NCI-H345 treated with DMSO at 0.1 percent for 48 hours (cell line): Measurements from ENCODE around the gene MAVS.
"Not testable (repeated sequence)": the region's sequence is repeated elsewhere in the genome, so short reads cannot be mapped to it uniquely, and the experiment has no call there.

Source experiments
- DNase-seq: peaks from one replicate; lab custom pipeline; 2025; ENCODE audit not compliant: unreplicated experiment; lab: John Stamatoyannopoulos, UW

The MAVS gene

DNA sequence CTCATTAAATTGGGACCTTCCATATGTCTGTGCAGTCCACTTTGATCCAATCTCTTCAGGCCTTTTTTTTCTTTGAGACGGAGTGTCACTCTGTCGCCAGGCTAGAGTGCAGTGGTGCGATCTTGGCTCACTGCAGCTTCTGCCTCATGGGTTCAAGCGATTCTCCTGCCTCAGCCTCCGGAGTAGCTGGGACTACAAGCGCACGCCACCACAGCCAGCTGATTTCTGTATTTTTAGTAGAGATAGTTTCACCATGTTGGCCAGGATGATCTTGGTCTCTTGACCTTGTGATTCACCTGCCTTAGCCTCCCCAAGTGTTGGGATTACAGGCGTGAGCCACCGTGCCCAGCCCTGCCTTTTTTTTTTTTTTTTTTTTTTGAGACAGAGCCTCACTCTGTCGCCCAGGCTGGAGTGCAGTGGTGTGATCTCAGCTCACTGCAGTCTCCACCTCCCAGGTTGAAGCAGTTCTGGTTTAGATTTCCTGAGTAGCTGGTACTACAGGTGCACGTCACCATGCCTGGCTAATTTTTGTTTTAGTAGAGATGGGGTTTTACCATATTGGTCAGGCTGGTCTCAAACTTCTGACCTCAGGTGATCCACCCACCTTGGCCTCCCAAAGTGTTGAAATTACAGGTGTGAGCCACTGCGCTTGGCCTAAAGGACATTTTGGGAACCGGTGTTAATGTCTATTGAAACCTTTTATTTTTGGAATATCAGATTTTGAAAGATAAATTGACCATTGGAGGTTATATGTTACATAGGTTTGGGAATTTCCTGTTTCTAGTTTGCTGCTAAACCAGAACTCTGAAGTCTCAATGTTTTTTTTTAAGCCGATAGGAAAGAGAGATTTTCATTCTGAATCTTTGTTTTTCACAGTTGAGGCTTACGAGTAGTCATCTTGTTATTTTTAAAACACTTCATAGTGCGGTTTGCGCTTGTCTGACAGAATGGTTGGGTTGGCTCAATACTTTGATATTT is 60.4 kb downstream of the MAVS start:
- not testable (repeated sequence) for DNase-seq

DNA sequence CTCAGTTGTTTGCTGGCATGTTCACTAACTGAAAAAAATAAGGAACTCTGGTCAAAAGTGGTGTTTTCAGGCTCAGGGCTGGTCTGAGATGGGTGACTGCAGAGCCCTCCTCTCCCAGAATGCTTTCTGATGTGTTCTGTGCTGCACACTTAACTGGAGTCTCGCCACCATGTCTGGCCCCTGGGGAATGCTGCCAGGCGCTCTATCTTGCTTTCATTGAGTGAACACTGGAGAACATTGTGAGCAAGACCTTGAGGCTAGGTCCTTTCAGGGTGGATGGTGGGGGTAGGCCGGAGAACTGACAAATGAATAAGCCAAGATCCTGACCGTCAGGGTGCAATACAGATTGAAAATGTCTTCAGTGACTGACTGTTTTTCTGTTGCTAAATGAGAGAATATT is 62.0 kb downstream of the MAVS start:
- no peak for DNase-seq

DNA sequence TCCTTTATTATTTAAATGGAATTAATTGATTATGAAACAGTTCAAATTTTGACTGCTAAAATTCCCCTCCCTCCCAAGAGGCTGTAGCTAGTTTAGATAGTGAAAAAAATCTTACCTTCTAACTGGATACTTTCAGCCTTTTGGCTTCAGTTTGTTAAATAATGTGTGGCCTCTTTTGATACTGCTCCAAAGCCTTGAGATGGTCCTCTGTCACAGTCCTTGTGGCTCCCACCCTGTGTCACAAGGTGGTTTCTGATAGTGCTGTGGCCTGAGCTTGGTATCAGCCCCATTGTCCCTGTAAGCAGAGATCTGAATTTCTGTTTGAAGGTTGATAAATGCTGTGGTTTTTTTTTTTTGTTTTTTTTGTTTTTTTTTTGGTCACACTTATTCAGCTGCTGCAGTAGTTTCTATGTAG is 63.3 kb downstream of the MAVS start:
- no peak for DNase-seq

DNA sequence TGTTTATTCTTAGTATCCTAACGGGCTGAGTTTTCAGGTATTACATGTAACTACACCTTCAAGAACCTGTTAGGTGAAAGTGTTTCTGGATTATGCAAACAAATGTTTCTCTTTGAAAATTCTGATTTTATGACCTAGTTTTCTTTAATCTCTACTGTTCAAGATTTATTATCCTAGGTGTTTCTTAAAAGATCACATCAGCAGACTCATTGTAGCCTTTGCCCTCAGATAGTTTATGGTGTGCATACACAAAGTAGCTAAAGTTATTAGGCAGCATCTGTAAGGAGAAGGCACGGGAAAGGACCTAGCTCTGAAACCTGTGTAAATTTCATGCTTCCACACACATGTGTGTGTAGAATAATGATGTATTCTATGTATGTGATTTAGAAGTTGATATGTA is 64.2 kb downstream of the MAVS start:
- DNase-seq: no peak

DNA sequence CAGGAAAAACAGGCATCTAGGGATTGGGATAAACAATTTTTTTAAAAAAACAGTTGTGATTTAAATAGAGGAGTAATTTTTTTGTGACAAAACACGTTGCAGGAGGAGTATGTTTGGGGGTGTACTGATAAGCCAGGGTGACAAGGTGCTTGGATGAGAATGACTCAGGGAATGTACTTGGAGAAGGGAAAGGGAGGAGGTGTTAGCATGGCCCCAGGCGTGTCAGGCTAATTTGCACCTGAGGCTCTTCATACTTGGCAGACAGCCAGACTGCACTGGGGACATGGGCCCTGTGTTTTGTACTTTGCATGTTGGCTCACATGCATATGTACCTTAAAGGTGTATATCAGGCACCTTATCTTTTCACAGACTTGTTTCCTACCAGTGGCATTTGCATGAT is 65.3 kb downstream of the MAVS start:
- DNase-seq: peak; percentile 95

GRCh38 chr20:3914446-3914845 is 67.8 kb downstream of the MAVS start:
- no peak for DNase-seq

GRCh38 chr20:3915691-3916090 is 69.1 kb downstream of the MAVS start:
- no peak for DNase-seq

GRCh38 chr20:3916364-3916763 is 69.7 kb downstream of the MAVS start:
- no peak for DNase-seq

GRCh38 chr20:3919352-3919751 is 72.7 kb downstream of the MAVS start:
- DNase-seq: no peak

GRCh38 chr20:3922223-3922982 is 75.8 kb downstream of the MAVS start:
- DNase-seq: no peak

GRCh38 chr20:3922983-3923339 is 76.3 kb downstream of the MAVS start:
- no peak for DNase-seq

DNA sequence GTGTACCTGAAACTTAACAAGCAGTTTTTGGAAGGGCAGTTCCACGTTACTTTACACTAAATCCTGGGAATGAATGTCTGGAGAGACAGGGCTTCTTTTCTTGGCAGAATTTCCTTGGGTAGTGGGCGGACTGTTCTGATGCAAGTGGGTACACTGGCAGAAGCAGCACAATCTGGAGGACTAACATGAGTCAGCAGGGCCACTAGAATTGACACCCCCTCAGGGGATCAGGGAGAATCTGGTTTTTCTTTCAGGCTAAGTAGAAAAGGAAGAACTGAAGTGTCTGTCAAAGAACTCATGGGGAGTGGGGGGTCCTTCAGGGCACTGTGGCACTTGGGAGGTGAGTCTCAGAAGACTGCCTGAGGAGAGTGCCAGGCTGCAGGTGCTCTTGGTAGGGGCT is 77.2 kb downstream of the MAVS start:
- no peak for DNase-seq

DNA sequence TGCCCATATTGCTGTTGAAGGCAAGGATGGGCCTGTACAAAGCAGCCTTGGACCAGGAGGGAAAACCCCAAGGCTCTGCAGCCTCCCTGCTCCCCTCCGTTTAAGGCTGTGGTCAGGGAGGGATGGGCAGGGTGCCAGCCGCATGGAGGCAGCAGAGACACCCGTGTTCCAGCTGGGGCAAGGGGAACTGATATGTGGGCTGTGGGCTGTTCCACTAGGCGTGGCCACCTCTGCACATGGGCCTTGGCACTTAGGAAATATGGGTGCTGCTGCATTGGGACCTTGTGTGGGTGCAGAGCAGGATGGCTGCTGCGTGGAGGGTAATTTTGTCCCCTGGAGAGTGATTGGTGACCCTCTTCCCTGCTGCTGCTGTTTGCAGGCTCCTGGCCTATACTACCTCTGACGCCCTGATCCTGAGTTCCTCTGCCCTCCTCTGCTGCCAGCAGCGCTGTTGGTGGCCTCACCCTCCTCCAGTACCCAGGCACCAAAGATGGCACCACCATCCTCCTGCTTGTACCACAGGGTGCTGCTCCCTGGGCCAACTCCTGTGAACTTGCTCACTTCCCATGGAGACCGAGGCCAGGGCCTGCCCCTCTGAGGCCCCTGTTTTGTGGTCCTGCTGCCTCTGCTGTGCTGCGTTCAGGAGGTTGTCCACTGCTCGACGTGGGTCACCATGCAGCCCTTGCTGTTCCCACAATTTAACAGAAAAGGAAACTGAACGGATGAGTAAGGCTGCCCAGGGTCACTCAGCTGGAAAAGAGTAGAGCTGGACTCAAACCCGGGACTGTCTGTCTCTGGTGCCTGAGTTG is 77.9 kb downstream of the MAVS start:
- DNase-seq: no peak

- DNase-seq: no peak
Observed at GRCh38 chr20:3925113-3925695, 78.6 kb downstream of the MAVS start.
